Mucosa of stomach (tissue), 1 donor: ENCODE measurements around the gene ZNF681.

Source experiments
- H3K27me3 ChIP-seq: one replicate; pipeline ENCODE4 v1.7.0; 2013; ENCODE audit warnings: mild to moderate bottlenecking, low read length; ENCODE audit not compliant: control insufficient read depth, insufficient read depth
- H3K36me3 ChIP-seq: one replicate; pipeline ENCODE4 v1.7.0; 2013; ENCODE audit warnings: low read length; ENCODE audit not compliant: control insufficient read depth, insufficient read depth
- H3K4me1 ChIP-seq: one replicate; pipeline ENCODE4 v1.7.0; 2013; ENCODE audit warnings: mild to moderate bottlenecking, low read length; ENCODE audit not compliant: control insufficient read depth, insufficient read depth
- H3K4me3 ChIP-seq: one replicate; pipeline ENCODE4 v1.7.0; 2013; ENCODE audit warnings: low read length
- H3K9ac ChIP-seq: one replicate; pipeline ENCODE4 v1.7.0; 2013; ENCODE audit warnings: mild to moderate bottlenecking, low read length, moderate library complexity
- H3K9me3 ChIP-seq: one replicate; pipeline ENCODE4 v1.7.0; 2013; ENCODE audit warnings: mild to moderate bottlenecking, low read length, moderate library complexity; ENCODE audit not compliant: control insufficient read depth
- donor health status: Pancreatic carcinoma.

Gene ZNF681

GRCh38 chr19:23758187-23759074, at the start of gene ZNF681:
TSS of gene ZNF681 (minus strand) at chr19:23758891. CDS start at chr19:23758749, 142 bp downstream.
- Histone ChIP-seq H3K4me1 (no peaks in the 10 kb centered on the region), H3K9me3 (no peaks in the 10 kb centered on the region), H3K9ac (peak within 1 kb of the TSS; percentile 71), H3K4me3 (peak within 1 kb of the TSS; percentile 48), H3K27me3 (no peaks in the 10 kb centered on the region), H3K36me3 (no peaks in the 10 kb centered on the region)

- no peaks in the 10 kb centered on the region for H3K4me1 ChIP-seq
- H3K36me3 ChIP-seq, result no peaks in the 10 kb centered on the region
- no peaks in the 10 kb centered on the region for H3K9me3 ChIP-seq
- no peaks in the 10 kb centered on the region for H3K27me3 ChIP-seq
- no peak overlapping the region for H3K4me3 ChIP-seq
- no peak overlapping the region for H3K9ac ChIP-seq
Measured at GRCh38 chr19:23804676-23805075, 46.0 kb upstream of the ZNF681 start.

GRCh38 chr19:23802290-23802689, 43.6 kb upstream of the ZNF681 start:
- no peaks in the 10 kb centered on the region for H3K9me3 ChIP-seq

GRCh38 chr19:23801803-23802202, 43.1 kb upstream of the ZNF681 start:
- Histone ChIP-seq H3K27me3 (no peaks in the 10 kb centered on the region), H3K4me1 (no peaks in the 10 kb centered on the region), H3K9me3 (no peaks in the 10 kb centered on the region), H3K36me3 (no peaks in the 10 kb centered on the region), H3K9ac (no peak overlapping the region), H3K4me3 (no peak overlapping the region)

More at GRCh38 chr19:23802290-23802689, 43.6 kb upstream of the ZNF681 start:
- H3K27me3 ChIP-seq, result no peaks in the 10 kb centered on the region
- H3K9ac ChIP-seq, result no peak overlapping the region
- H3K36me3 ChIP-seq, result no peaks in the 10 kb centered on the region
- H3K4me1 ChIP-seq, result no peaks in the 10 kb centered on the region
- no peak overlapping the region for H3K4me3 ChIP-seq

GRCh38 chr19:23800868-23801267, 42.2 kb upstream of the ZNF681 start:
- Histone ChIP-seq H3K36me3 (no peaks in the 10 kb centered on the region), H3K27me3 (no peaks in the 10 kb centered on the region), H3K4me3 (no peak overlapping the region), H3K9ac (no peak overlapping the region), H3K4me1 (no peaks in the 10 kb centered on the region), H3K9me3 (no peaks in the 10 kb centered on the region)

GRCh38 chr19:23800271-23800670, 41.6 kb upstream of the ZNF681 start:
- Histone ChIP-seq H3K4me1 (no peaks in the 10 kb centered on the region), H3K36me3 (no peaks in the 10 kb centered on the region), H3K27me3 (no peaks in the 10 kb centered on the region), H3K9ac (no peak overlapping the region), H3K4me3 (no peak overlapping the region), H3K9me3 (no peaks in the 10 kb centered on the region)

- Histone ChIP-seq H3K27me3 (no peaks in the 10 kb centered on the region), H3K9ac (no peak overlapping the region), H3K36me3 (no peaks in the 10 kb centered on the region), H3K4me3 (no peak overlapping the region), H3K9me3 (no peaks in the 10 kb centered on the region), H3K4me1 (no peaks in the 10 kb centered on the region)
Measured at GRCh38 chr19:23799321-23799720, 40.6 kb upstream of the ZNF681 start.

- Histone ChIP-seq H3K4me3 (no peak overlapping the region), H3K4me1 (no peaks in the 10 kb centered on the region), H3K9me3 (no peaks in the 10 kb centered on the region), H3K9ac (no peak overlapping the region), H3K36me3 (no peaks in the 10 kb centered on the region), H3K27me3 (no peaks in the 10 kb centered on the region)
Measured at GRCh38 chr19:23795462-23795861, 36.8 kb upstream of the ZNF681 start.

- H3K4me1 ChIP-seq, result no peaks in the 10 kb centered on the region
- no peaks in the 10 kb centered on the region for H3K27me3 ChIP-seq
- no peaks in the 10 kb centered on the region for H3K9me3 ChIP-seq
- no peaks in the 10 kb centered on the region for H3K36me3 ChIP-seq
- H3K4me3 ChIP-seq, result no peak overlapping the region
- no peak overlapping the region for H3K9ac ChIP-seq
Measured at GRCh38 chr19:23792784-23793183, 34.1 kb upstream of the ZNF681 start.

GRCh38 chr19:23790641-23791488, 32.2 kb upstream of the ZNF681 start:
- Histone ChIP-seq H3K4me1 (no peaks in the 10 kb centered on the region), H3K9ac (no peak overlapping the region), H3K9me3 (no peaks in the 10 kb centered on the region), H3K27me3 (no peaks in the 10 kb centered on the region), H3K4me3 (no peak overlapping the region), H3K36me3 (no peaks in the 10 kb centered on the region)

GRCh38 chr19:23789246-23789645, 30.6 kb upstream of the ZNF681 start:
- Histone ChIP-seq H3K9ac (no peak overlapping the region), H3K4me3 (no peak overlapping the region), H3K36me3 (no peaks in the 10 kb centered on the region), H3K27me3 (no peaks in the 10 kb centered on the region), H3K9me3 (no peaks in the 10 kb centered on the region), H3K4me1 (no peaks in the 10 kb centered on the region)

- H3K36me3 ChIP-seq, result no peaks in the 10 kb centered on the region
- no peaks in the 10 kb centered on the region for H3K27me3 ChIP-seq
- no peak overlapping the region for H3K4me3 ChIP-seq
- H3K4me1 ChIP-seq, result no peaks in the 10 kb centered on the region
- H3K9ac ChIP-seq, result no peak overlapping the region
- no peaks in the 10 kb centered on the region for H3K9me3 ChIP-seq
Measured at GRCh38 chr19:23788411-23788810, 29.7 kb upstream of the ZNF681 start.
